ENCODE measurements around the gene EVX1.

The EVX1 gene

DNA sequence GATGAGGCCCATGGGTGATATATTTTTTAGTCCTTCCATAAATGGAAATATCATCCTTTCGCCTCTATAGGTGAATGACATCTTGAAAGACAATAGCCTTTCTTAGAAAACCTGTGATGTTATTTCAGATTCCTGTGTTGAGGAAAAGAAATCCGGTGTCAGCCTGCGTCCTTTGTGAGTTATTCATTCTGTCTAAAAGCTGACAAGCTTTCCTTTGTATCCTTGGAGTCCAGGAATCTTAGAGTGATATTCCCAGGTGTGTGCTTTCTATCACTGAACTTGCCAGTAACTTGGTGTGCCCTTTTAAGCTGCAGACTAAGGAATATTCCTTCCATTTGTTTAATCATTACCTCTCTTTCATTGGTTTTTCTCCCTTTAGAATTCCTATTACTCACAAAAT, 41.0 kb downstream of the EVX1 start:
- TF ChIP-seq, protein P1, sequence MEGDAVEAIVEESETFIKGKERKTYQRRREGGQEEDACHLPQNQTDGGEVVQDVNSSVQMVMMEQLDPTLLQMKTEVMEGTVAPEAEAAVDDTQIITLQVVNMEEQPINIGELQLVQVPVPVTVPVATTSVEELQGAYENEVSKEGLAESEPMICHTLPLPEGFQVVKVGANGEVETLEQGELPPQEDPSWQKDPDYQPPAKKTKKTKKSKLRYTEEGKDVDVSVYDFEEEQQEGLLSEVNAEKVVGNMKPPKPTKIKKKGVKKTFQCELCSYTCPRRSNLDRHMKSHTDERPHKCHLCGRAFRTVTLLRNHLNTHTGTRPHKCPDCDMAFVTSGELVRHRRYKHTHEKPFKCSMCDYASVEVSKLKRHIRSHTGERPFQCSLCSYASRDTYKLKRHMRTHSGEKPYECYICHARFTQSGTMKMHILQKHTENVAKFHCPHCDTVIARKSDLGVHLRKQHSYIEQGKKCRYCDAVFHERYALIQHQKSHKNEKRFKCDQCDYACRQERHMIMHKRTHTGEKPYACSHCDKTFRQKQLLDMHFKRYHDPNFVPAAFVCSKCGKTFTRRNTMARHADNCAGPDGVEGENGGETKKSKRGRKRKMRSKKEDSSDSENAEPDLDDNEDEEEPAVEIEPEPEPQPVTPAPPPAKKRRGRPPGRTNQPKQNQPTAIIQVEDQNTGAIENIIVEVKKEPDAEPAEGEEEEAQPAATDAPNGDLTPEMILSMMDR (IDR thresholded peaks at IDR 0.05; ENCODE audit: low read depth, low read length) = no peak
- DNase-seq = no peak
- H3K27ac ChIP-seq = no peak overlapping the region
- peaks cover 63% of the 10 kb centered on the region for H3K27me3 ChIP-seq (ENCODE audit: insufficient read depth, low read depth, severe bottlenecking)
- no peaks in the 10 kb centered on the region for H3K36me3 ChIP-seq
- no peaks in the 10 kb centered on the region for H3K9me3 ChIP-seq (ENCODE audit: severe bottlenecking)
- no peak overlapping the region for H3K4me3 ChIP-seq (ENCODE audit: low read depth, low read length)

DNA sequence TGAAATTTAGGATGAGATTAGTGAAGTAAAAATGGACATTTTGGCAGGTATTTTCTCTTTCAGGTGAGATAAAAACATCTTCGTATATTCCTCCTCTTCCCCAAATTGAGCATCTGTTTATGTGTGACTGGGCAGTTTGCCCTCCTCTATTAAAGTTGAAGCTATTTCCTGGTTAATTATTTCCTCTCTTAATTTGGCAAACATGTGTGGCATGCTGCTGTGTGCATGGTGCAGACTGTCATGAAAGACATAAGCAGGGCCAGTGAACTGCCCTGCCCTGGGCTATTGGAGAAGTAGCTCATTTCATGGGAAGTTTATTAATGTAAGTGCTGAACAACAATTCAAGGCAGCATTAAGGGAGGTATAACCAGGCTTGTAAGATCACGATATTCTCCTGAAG, 52.6 kb downstream of the EVX1 start:
- H3K27ac ChIP-seq = no peak overlapping the region
- H3K9me3 ChIP-seq (ENCODE audit: severe bottlenecking) = no peaks in the 10 kb centered on the region
- H3K4me3 ChIP-seq (ENCODE audit: low read depth, low read length) = no peak overlapping the region
- peaks cover 40% of the 10 kb centered on the region for H3K27me3 ChIP-seq (ENCODE audit: insufficient read depth, low read depth, severe bottlenecking)
- no peaks in the 10 kb centered on the region for H3K36me3 ChIP-seq
- DNase-seq = no peak
- TF ChIP-seq, protein P1 (IDR thresholded peaks at IDR 0.05; ENCODE audit: low read depth, low read length) = no peak

DNA sequence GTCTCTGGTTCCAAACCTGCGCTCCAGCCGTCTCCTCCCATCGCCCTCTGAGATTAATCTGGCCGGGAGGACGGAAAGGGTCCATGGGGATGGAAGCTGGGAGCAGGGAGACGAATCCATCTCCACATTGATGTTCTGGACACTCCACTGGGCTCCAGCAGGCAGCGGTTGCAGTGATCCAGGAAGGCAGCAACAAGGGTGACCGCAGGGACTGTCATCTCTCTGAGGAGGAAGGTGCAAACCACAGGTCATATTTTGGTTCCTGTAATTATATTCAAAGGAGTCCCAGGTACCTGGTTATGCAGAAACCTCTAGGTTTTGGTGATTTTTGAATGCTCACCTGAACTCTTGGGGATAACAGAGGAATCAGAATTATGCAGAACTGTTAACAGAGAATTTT, 54.8 kb downstream of the EVX1 start:
- no peak overlapping the region for H3K4me3 ChIP-seq (ENCODE audit: low read depth, low read length)
- no peaks in the 10 kb centered on the region for H3K36me3 ChIP-seq
- no peaks in the 10 kb centered on the region for H3K9me3 ChIP-seq (ENCODE audit: severe bottlenecking)
- H3K27me3 ChIP-seq (ENCODE audit: insufficient read depth, low read depth, severe bottlenecking) = peaks cover 56% of the 10 kb centered on the region
- TF ChIP-seq, protein P1 (IDR thresholded peaks at IDR 0.05; ENCODE audit: low read depth, low read length) = no peak
- DNase-seq = no peak
- H3K27ac ChIP-seq = no peak overlapping the region

Measured in WERI-Rb-1 (cell line).